ENCODE results near the gene VRK2.

Gene VRK2

GRCh38 chr2:58207189-58207588, 160.6 kb downstream of the VRK2 start:
- DNase-seq (ENCODE audit: low read depth, low spot score): no peak
- H3K27ac ChIP-seq: no peak overlapping the region
